DND-41 (cell line): ENCODE measurements around the gene DDX25.

Experiments used
- ATAC-seq: fragments of 200-7000 bp; cut with Tn5 transposase; 3 replicates; pipeline ENCODE4 v1.9.1; 2021; ENCODE audit warnings: low read depth; ENCODE audit not compliant: insufficient read depth
- DNase-seq: peaks from one replicate; pipeline ENCODE4 v3.0.0-alpha.2; 2020
- H2AFZ ChIP-seq: 2 replicates; pipeline ENCODE4 v1.6.0; 2012; ENCODE audit warnings: low read depth, low read length
- H3K27ac ChIP-seq: 2 replicates; pipeline ENCODE4 v1.5.1; 2012; ENCODE audit warnings: low read length, inconsistent platforms
- H3K27me3 ChIP-seq: fragments of 200-600 bp; sonication (generic); 2 replicates; pipeline ENCODE4 v1.6.0; 2012; ENCODE audit warnings: low read length, mild to moderate bottlenecking, inconsistent platforms; ENCODE audit not compliant: insufficient read depth, poor library complexity
- H3K36me3 ChIP-seq: 2 replicates; pipeline ENCODE4 v1.5.1; 2012; ENCODE audit warnings: low read length, inconsistent platforms; ENCODE audit not compliant: insufficient read depth
- H3K4me1 ChIP-seq: 2 replicates; pipeline ENCODE4 v1.5.1; 2012; ENCODE audit warnings: mild to moderate bottlenecking, low read length; ENCODE audit not compliant: insufficient read depth
- H3K4me2 ChIP-seq: 2 replicates; pipeline ENCODE4 v1.6.0; 2012; ENCODE audit warnings: mild to moderate bottlenecking, moderate library complexity, low read length, inconsistent platforms; ENCODE audit not compliant: insufficient read depth
- H3K4me3 ChIP-seq, 2 experiments: fragments of 200-600 bp in 1 of 2; shearing (Covaris generic) in 1 of 2; 2 replicates each; pipeline ENCODE4 v1.5.1; 2012 to 2016; ENCODE audit warnings: inconsistent platforms in 2 of 2, low read length in 2 of 2, mild to moderate bottlenecking in 2 of 2, low read depth in 1 of 2, moderate library complexity in 1 of 2
- H3K79me2 ChIP-seq: 2 replicates; pipeline ENCODE4 v1.6.0; 2012; ENCODE audit warnings: low read length, inconsistent platforms; ENCODE audit not compliant: insufficient read depth
- H3K9ac ChIP-seq: 2 replicates; pipeline ENCODE4 v1.6.0; 2012; ENCODE audit warnings: low read depth, mild to moderate bottlenecking, inconsistent platforms, low read length, moderate library complexity
- H3K9me3 ChIP-seq: 2 replicates; pipeline ENCODE4 v1.5.1; 2012; ENCODE audit warnings: low read length, moderate library complexity, mild to moderate bottlenecking, inconsistent platforms; ENCODE audit not compliant: insufficient read depth, severe bottlenecking
- H4K20me1 ChIP-seq: 2 replicates; pipeline ENCODE4 v1.6.0; 2012; ENCODE audit warnings: low read length; ENCODE audit not compliant: insufficient read depth
- CTCF ChIP-seq: IDR thresholded peaks from 2 replicates; pipeline ENCODE4 v1.5.1; 2012; ENCODE audit warnings: borderline replicate concordance, low read length, moderate library complexity, mild to moderate bottlenecking; ENCODE audit not compliant: poor library complexity, severe bottlenecking; ENCODE audit errors: extremely low read depth
- EZH2 ChIP-seq: IDR thresholded peaks from 3 replicates; pipeline ENCODE4 v1.6.1; 2012; ENCODE audit warnings: borderline replicate concordance, low read depth, mild to moderate bottlenecking, moderate library complexity, low read length, inconsistent platforms; ENCODE audit not compliant: severe bottlenecking

The DDX25 gene

DNA sequence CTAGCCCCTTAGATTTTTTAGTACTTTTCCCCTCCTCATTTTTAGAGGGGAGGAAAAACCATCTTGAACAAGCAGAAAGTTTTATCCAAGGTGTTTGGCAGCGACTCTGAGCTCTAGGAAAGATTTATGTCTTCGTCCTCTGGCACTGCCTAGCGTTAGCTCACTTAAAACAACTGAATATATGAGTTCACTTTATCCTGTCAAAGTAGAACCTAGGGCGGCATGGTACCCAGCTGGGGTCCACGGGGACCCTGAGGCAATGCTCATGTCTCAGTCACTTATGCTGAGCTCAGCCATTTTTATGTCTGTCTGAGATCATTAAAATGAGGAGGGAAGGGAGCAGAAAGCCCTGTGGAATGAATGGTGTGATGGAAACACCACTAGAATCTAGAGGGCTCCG lies 27.4 kb downstream of the DDX25 start:
- Histone ChIP-seq H2AFZ (no peak overlapping the region), H3K27me3 (peaks cover 14% of the 10 kb centered on the region), H3K36me3 (no peaks in the 10 kb centered on the region), H3K4me3 (no peak overlapping the region), H3K4me2 (no peak overlapping the region), H3K9me3 (no peaks in the 10 kb centered on the region), H3K9ac (no peak overlapping the region), H3K79me2 (no peaks in the 10 kb centered on the region), H3K27ac (no peak overlapping the region), H3K4me1 (no peaks in the 10 kb centered on the region), H4K20me1 (no peaks in the 10 kb centered on the region)
- TF ChIP-seq EZH2 (no peak), CTCF (no peak)
- DNase-seq (no peak), ATAC-seq (no peak)

- Histone ChIP-seq H4K20me1 (no peaks in the 10 kb centered on the region), H3K4me2 (no peak overlapping the region), H3K36me3 (no peaks in the 10 kb centered on the region), H3K4me1 (no peaks in the 10 kb centered on the region), H3K27me3 (peaks cover 14% of the 10 kb centered on the region), H3K27ac (no peak overlapping the region), H3K79me2 (no peaks in the 10 kb centered on the region), H3K9me3 (no peaks in the 10 kb centered on the region), H3K4me3 (no peak overlapping the region), H2AFZ (no peak overlapping the region), H3K9ac (no peak overlapping the region)
- no peak for DNase-seq
- no peak for ATAC-seq
- TF ChIP-seq CTCF (no peak), EZH2 (no peak)
These were observed 28.0 kb downstream of the DDX25 start for GRCh38 chr11:125932301-125932700.

DNA sequence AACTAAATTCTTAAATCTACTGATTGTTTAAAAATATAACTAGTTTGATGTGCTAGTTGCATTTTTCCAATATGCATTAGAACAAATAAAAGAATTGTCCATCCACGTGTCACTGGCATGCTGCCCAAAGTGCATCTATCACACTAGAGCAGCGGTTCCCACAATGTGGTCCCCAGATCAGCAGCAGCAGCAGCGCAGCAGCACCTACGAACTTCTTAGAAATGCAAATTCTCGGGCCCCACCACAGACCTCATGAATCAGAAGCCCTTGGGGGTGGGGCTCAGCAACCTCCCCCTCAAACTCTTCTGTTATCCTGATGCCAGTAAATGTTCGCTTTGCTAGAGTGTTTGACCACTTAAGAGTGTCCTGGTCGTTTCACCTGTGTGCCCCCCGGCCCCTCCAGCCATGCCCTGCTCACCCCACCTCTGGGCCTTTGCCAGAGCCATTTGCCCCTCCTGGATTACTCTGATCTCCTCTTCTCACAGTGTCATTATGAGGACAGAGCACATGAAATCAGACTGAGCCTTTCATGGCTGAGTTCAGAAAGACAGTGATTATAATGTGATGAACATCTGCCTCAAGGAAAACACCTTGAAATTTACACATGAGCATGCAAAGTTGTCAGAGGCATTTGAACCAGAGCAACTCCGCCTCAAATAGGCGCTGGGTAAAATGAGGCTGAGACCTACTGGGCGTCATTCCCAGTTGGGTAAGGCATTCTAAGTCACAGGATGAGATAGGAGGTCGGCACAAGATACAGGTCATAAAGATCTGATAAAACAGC lies 28.9 kb downstream of the DDX25 start:
- Histone ChIP-seq H3K27ac (no peak overlapping the region), H3K9ac (no peak overlapping the region), H3K36me3 (no peaks in the 10 kb centered on the region), H3K4me2 (no peak overlapping the region), H3K27me3 (peaks cover 14% of the 10 kb centered on the region), H3K79me2 (no peaks in the 10 kb centered on the region), H4K20me1 (no peaks in the 10 kb centered on the region), H3K9me3 (no peaks in the 10 kb centered on the region), H3K4me3 (no peak overlapping the region), H3K4me1 (peaks cover 2% of the 10 kb centered on the region), H2AFZ (no peak overlapping the region)
- ATAC-seq, result peak; percentile 31; the same call in 1 of the 3 replicates
- DNase-seq, result peak; percentile 12
- no peak for TF ChIP-seq CTCF
- TF ChIP-seq EZH2, result no peak
